Activated gamma-delta T cell treated with Interleukin-2 at 50 U/mL for 16 hours (primary cell): ENCODE data around the gene L3MBTL4.

Experiments used
- DNase-seq: peaks from one replicate; pipeline ENCODE4 v3.0.0-alpha.2; 2020

The L3MBTL4 gene

GRCh38 chr18:6362559-6363129 lies 52.1 kb downstream of the L3MBTL4 start:
- no peak for DNase-seq

DNA sequence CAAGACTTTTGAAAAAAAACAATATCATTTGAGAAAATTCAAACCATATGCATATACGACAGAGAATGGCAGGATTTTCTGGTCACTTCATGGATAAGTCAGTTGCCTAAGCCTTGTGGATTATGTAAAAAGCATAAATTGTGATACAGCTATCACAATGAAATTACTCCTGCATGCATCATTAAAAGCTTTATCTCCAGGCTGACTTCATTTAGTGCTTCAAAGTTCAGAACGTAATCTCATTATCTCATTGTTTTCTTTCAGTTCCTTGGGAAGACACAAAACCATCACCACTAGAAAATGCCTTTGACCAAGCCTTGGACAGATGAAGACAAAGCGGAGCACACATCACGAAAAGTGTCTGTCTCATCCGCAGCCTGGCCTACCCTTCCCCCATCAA lies 57.0 kb downstream of the L3MBTL4 start:
- no peak for DNase-seq

GRCh38 chr18:6355789-6356589 lies 58.7 kb downstream of the L3MBTL4 start:
- DNase-seq: no peak

DNA sequence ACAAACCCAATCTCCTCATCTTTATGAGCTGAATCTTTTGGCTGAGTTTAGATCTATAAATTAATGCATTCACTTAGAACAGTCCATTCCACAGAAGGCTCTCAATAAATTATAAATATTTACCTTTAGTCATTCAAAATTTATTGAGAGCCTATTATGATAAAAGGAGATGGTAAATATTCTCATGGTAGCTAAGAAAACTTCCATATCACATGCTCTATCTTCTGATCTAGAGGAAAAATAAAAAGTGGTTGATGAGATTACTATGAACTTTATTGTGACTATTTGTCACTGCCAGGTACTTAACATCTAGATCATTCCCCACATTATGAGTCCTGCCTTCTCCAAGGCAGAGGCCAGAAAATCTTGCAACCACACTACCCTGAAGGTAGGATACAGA lies 62.4 kb downstream of the L3MBTL4 start:
- DNase-seq: no peak

DNA sequence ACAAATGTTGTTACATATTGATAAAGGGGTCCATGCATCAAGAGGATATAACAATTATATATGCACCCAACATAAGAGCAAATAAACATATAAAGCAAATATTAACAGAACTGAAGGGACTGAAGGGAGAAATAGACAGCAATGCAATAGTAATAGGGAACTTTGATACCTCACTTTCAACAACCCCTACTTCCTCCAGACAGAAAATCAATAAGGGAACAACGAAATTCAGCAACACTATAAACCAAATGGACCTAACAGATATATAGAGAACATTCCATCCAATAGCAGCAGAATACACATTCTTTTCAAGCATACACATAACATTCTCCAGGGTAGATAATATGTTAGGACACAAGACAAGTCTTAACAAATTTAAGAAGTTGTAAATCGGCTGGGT lies 71.7 kb downstream of the L3MBTL4 start:
- DNase-seq: no peak

- no peak for DNase-seq
Observed at GRCh38 chr18:6341709-6342108, 73.0 kb downstream of the L3MBTL4 start.

- DNase-seq: no peak
Observed at GRCh38 chr18:6341303-6341702, 73.4 kb downstream of the L3MBTL4 start.

GRCh38 chr18:6340121-6340520 lies 74.6 kb downstream of the L3MBTL4 start:
- DNase-seq: no peak

DNA sequence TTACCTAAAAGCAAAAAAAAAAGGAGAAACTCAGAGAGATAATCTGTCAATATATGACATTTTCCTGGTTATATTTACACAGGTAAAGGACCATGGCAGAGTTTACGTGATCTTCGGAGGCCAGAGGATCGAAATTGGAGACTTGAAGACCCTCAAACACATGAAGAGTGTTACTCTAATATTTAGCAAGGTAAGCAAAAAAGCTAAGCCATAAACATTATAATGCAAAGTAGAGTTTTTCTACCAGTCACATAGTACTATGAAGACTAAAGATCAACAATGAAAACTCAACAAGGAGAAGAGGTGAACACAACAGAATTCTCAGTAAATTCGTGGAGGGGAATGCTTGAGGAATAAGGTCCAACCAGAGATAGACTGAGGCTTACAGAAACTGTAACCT lies 78.5 kb downstream of the L3MBTL4 start:
- DNase-seq: no peak

DNA sequence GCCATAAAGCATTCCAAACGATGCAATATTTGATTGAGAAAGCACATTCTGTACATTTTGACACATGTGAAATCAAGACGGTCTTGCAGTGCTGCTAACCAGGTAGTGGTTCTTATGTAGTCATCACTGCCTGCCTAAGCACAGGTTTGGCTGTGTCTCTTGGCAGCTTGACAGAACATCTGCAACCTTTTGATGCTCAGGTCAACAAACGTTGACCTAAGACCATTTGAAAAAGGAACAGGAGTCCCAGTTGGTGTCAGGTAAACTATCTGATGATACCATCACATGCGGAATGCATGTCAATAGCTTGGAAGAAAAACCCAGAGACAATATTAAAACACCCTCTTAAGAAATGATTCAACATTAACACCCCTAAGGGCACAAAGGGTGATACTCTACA lies 80.7 kb downstream of the L3MBTL4 start:
- no peak for DNase-seq

GRCh38 chr18:6331872-6332271 lies 82.8 kb downstream of the L3MBTL4 start:
- no peak for DNase-seq

GRCh38 chr18:6330786-6331185 lies 83.9 kb downstream of the L3MBTL4 start:
- no peak for DNase-seq

- DNase-seq: no peak
Observed at GRCh38 chr18:6328621-6329010, 86.1 kb downstream of the L3MBTL4 start.

DNA sequence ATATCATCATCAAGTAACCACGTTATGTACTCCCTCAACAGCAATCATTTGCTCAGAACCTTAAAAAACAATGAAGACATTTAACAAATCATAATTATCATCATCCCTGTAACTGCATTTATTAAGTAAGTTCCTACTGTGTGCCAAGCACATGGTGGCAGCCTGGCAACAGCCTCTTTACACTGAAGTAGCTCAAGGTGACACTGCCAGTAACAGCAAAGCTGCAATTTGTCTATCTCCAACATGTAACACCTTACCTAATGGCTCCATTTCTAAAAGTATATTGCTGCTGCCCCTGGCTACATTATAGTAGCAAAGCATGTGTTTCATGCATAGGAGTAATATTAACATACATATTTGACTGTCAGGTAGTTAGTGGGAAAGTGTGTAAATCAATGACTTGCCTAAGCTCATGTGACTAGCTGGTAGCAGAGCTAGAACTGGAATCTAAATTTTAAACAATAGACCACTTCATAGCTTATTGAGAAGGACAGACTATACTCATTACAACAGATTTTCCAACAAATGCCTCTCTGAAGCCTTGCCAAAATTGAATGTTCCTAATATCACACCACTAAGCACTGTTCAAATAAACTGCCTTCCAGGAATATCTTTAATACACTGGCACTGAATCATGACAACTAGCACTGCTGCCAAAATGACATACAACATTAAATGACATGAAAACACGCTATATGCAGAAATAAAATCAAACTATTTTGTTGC lies 86.7 kb downstream of the L3MBTL4 start:
- no peak for DNase-seq

DNA sequence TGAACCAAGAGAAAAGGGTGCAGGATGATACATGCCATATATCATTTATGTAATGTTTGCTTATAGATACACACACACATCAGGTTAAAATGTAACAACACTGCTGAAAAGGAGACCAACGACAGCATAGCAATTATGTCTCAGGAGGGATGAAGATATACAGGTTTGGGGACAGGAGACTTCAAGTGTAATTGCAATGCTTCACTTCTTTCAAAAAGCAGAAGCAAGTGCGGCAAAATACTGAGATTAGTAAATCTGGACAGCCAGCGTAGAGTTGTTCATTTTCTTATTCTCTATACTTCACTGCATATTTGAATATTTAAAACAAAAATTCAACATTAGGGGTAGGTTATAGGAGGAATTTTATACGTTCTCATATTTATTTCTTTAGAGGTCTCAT lies 87.2 kb downstream of the L3MBTL4 start:
- DNase-seq: no peak

- DNase-seq: no peak
Observed at GRCh38 chr18:6326566-6326965, 88.1 kb downstream of the L3MBTL4 start.

- DNase-seq: no peak
Observed at GRCh38 chr18:6323319-6323889, 91.3 kb downstream of the L3MBTL4 start.

DNA sequence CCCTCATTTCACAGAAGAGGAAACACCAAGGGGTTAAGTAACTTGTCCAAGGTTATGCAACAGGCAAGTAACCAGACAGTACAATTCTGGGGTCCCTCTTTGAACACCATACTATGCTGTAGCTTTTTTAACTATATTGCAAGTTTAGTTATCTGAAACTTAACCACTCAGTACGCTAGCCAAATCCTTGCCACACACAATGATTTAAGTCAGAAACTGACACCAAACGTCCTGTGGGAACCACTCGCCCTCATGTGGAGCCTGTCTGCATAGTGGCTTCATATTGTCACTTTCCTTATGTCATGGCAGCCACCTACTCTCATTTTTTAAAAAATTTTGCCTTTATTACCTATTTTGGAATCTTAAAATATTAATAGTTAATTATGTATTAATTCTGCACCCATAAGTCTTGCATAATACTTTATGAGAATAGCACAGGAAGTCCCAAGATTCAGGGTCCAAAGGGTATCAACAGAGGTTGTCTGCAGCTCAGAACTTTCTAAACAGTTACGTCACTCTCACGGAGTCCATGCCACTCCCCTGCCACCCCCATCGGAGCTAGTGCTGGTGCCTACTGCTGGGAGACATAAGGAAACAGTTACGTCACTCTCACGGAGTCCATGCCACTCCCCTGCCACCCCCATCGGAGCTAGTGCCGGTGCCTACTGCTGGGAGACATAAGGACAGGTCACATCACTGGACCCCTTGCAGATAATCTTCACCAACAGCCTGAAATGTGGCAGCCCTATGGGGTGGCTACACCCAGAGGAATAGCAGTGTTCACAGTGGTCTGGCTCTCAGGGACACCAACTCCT lies 99.0 kb downstream of the L3MBTL4 start:
- DNase-seq: no peak

GRCh38 chr18:6313415-6313814 lies 101.3 kb downstream of the L3MBTL4 start:
- DNase-seq: no peak

DNA sequence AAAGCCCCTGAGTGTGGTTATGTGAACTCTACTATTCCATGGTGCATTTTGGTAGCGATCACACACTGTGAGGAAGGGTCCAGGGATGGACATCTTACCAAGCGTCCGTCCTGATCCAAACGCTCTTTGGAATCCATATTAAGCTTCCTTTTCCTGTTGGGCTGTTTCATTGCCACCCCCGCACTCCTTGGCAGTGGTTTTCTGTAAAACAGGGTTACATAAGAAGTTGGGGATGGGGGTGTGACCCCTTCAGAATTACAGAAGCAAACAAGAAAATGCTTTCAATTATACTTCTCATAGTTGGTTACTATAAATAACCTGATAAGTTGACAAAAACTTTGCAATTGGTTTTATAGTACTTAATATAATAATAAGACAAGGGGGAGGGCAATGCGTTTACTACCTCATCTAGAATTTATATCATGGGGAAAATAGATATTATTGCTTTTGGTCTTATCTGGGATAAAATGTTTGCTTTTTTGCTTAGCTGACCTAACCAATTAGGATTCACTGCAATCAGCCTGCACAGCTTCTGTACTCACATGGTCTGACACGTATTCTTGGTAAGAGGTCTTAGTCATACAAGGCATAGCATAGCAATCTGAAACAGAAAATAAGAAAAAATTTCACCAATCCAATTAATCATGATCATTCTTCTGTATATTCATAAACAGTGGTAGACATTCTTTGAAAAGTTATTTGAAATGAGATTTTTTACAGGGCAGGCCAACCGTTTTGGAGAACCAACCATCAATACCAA lies 103.1 kb downstream of the L3MBTL4 start:
- no peak for DNase-seq

- no peak for DNase-seq
Observed at GRCh38 chr18:6310714-6311113, 104.0 kb downstream of the L3MBTL4 start.

GRCh38 chr18:6297875-6298274 lies 116.8 kb downstream of the L3MBTL4 start:
- no peak for DNase-seq
